HCT116 (cell line): ENCODE measurements around the gene AEBP1. TPM values are rescaled to one million over a fixed set of nuclear protein-coding genes. Genes with fewer than 3 reads are reported as not detected.

Experiments used
- ATAC-seq: fragments of 200-7000 bp; cut with Tn5 transposase; 2 replicates; pipeline ENCODE4 v1.9.1; 2020; ENCODE audit warnings: mild to moderate bottlenecking, moderate library complexity
- BruUV-seq: library from RNA; stranded (reverse); fragments of 400-500 nt; replicated peaks from 2 replicates; lab custom pipeline; 2021; lab: Mats Ljungman, UMichigan
- CTCF ChIA-PET: fragments of 300-600 bp; sonication (Branson Sonifier 250); formaldehyde crosslinking; loops from one replicate; lab custom pipeline; 2021; ENCODE audit warnings: antibody characterized with exemption; lab: Charles Lee
- POLR2A ChIA-PET: fragments of 300-600, 350-600 bp; sonication (Branson Sonifier 250); formaldehyde crosslinking; loops from one replicate; lab custom pipeline; 2021; ENCODE audit warnings: antibody characterized with exemption; lab: Charles Lee
- RAD21 ChIA-PET, 2 experiments: fragments of 300-600 bp; sonication (Branson Sonifier 250); formaldehyde crosslinking; loops; one replicate each; lab custom pipeline; 2023; ENCODE audit warnings: low total read pairs in 2 of 2; ENCODE audit not compliant: uncharacterized antibody in 2 of 2, unreplicated experiment in 2 of 2, low non-redundant PET in 1 of 2; lab: Charles Lee
- DNase-seq: peaks from one replicate; pipeline ENCODE4 v3.0.0-alpha.2; 2010; ENCODE audit warnings: low read depth, low spot score
- H2AFZ ChIP-seq: fragments of 200-600 bp; shearing (Covaris generic), sonication (generic); 2 replicates; pipeline ENCODE4 v1.6.1; 2017; ENCODE audit warnings: low read depth, mixed run types, mixed read lengths, antibody characterized with exemption, low read length; ENCODE audit not compliant: poor library complexity, severe bottlenecking
- H3K27ac ChIP-seq: 2 replicates; pipeline ENCODE4 v1.5.1; 2012; ENCODE audit warnings: low read depth, low read length
- H3K27me3 ChIP-seq: fragments of 200-600 bp; sonication (generic); 2 replicates; pipeline ENCODE4 v1.6.1; 2016; ENCODE audit warnings: mixed run types, low read length, mixed read lengths; ENCODE audit not compliant: insufficient read depth
- H3K36me3 ChIP-seq, 2 experiments: fragments of 200-500 bp in 1 of 2; fragments of 200-600 bp in 1 of 2; sonication (Bioruptor generic) in 1 of 2; sonication (generic) in 1 of 2; 2 replicates each; pipeline versions ENCODE4 v1.5.1 to v1.6.1; 2014 to 2016; ENCODE audit warnings: low read length in 2 of 2, inconsistent platforms in 1 of 2, mixed read lengths in 1 of 2, mixed run types in 1 of 2; ENCODE audit not compliant: insufficient read depth in 2 of 2, control insufficient read depth in 1 of 2
- H3K4me1 ChIP-seq, 2 experiments: fragments of 200-600 bp in 1 of 2; sonication (generic) in 1 of 2; 2 replicates each; pipeline versions ENCODE4 v1.5.1 to v1.6.1; 2012 to 2017; ENCODE audit warnings: low read length in 2 of 2, inconsistent platforms in 1 of 2, mild to moderate bottlenecking in 1 of 2, mixed read lengths in 1 of 2, mixed run types in 1 of 2, moderate library complexity in 1 of 2; ENCODE audit not compliant: insufficient read depth in 2 of 2, control insufficient read depth in 1 of 2
- H3K4me2 ChIP-seq: fragments of 200-600 bp; sonication (generic); 2 replicates; pipeline ENCODE4 v1.6.1; 2017; ENCODE audit warnings: mixed run types, low read length, mixed read lengths
- H3K4me3 ChIP-seq, 2 experiments: fragments of 200-600 bp in 1 of 2; sonication (generic) in 1 of 2; replicated peaks in 1 of 2; 2 replicates each; pipeline ENCODE4 v1.5.1; 2011 to 2016; ENCODE audit warnings: low read length in 2 of 2, control low read depth in 1 of 2, low read depth in 1 of 2, mild to moderate bottlenecking in 1 of 2, mixed read lengths in 1 of 2, mixed run types in 1 of 2
- H3K79me2 ChIP-seq: fragments of 200-600 bp; sonication (generic); 2 replicates; pipeline ENCODE4 v1.6.1; 2017; ENCODE audit warnings: mild to moderate bottlenecking, mixed run types, low read length, moderate library complexity, mixed read lengths; ENCODE audit not compliant: insufficient read depth
- H3K9ac ChIP-seq: fragments of 200-600 bp; sonication (generic); 2 replicates; pipeline ENCODE4 v1.6.1; 2016; ENCODE audit warnings: low read length, mixed read lengths
- H3K9me2 ChIP-seq: fragments of 200-600 bp; sonication (generic), shearing (Covaris generic); 2 replicates; pipeline ENCODE4 v1.6.1; 2017; ENCODE audit warnings: mixed run types, mild to moderate bottlenecking, moderate library complexity; ENCODE audit not compliant: insufficient read depth
- H3K9me3 ChIP-seq, 2 experiments: fragments of 200-500 bp in 1 of 2; fragments of 200-600 bp in 1 of 2; sonication (Bioruptor generic) in 1 of 2; sonication (generic) in 1 of 2; 2 replicates each; pipeline ENCODE4 v1.6.1; 2014 to 2017; ENCODE audit warnings: low read length in 2 of 2, mixed read lengths in 2 of 2, inconsistent platforms in 1 of 2, low read depth in 1 of 2, mild to moderate bottlenecking in 1 of 2, mixed run types in 1 of 2, moderate library complexity in 1 of 2; ENCODE audit not compliant: control insufficient read depth in 1 of 2, insufficient read depth in 1 of 2
- H4K20me1 ChIP-seq: fragments of 200-600 bp; sonication (generic), shearing (Covaris generic); 2 replicates; pipeline ENCODE4 v1.6.1; 2017; ENCODE audit warnings: mixed run types, mild to moderate bottlenecking, moderate library complexity; ENCODE audit not compliant: insufficient read depth
- ATF3 ChIP-seq: IDR thresholded peaks from 2 replicates; pipeline ENCODE4 v1.6.1; 2012
- CEBPB ChIP-seq: IDR thresholded peaks from 2 replicates; pipeline ENCODE4 v1.6.1; 2012; ENCODE audit warnings: low read depth
- EGR1 ChIP-seq: IDR thresholded peaks from 2 replicates; pipeline ENCODE4 v1.6.1; 2012; ENCODE audit warnings: low read depth
- ELF1 ChIP-seq: IDR thresholded peaks from 2 replicates; pipeline ENCODE4 v1.6.1; 2012; ENCODE audit warnings: low read depth, borderline replicate concordance
- EZH2 ChIP-seq: fragments of 200-600 bp; sonication (generic); IDR thresholded peaks from 2 replicates; pipeline ENCODE4 v1.6.1; 2017; ENCODE audit warnings: antibody characterized with exemption, mixed run types
- EZH2phosphoT487 ChIP-seq: fragments of 200-600 bp; IDR thresholded peaks from 2 replicates; pipeline ENCODE4 v1.6.1; 2018; ENCODE audit warnings: antibody characterized with exemption, borderline replicate concordance
- FOSL1 ChIP-seq: IDR thresholded peaks from 2 replicates; pipeline ENCODE4 v1.6.1; 2012; ENCODE audit warnings: low read depth
- JUND ChIP-seq: IDR thresholded peaks from 2 replicates; pipeline ENCODE4 v1.6.1; 2012
- POLR2AphosphoS5 ChIP-seq: IDR thresholded peaks from 2 replicates; pipeline ENCODE4 v1.6.1; 2011; ENCODE audit warnings: mild to moderate bottlenecking, low read depth, low read length, moderate library complexity
- RAD21 ChIP-seq: IDR thresholded peaks from 2 replicates; pipeline ENCODE4 v1.6.1; 2012; ENCODE audit warnings: low read depth, mild to moderate bottlenecking
- SRF ChIP-seq: IDR thresholded peaks from 2 replicates; pipeline ENCODE4 v1.6.1; 2012; ENCODE audit warnings: low read depth
- TCF7L2 ChIP-seq: IDR thresholded peaks from 2 replicates; pipeline ENCODE4 v1.7.0; 2011; ENCODE audit warnings: borderline replicate concordance, inconsistent platforms; ENCODE audit not compliant: insufficient read depth, insufficient read length; ENCODE audit errors: extremely low read depth
- YY1 ChIP-seq: IDR thresholded peaks from 2 replicates; pipeline ENCODE4 v1.6.1; 2011; ENCODE audit warnings: low read length, low read depth, moderate library complexity, mild to moderate bottlenecking; ENCODE audit not compliant: insufficient replicate concordance; ENCODE audit errors: extremely low read depth
- ZFX ChIP-seq: fragments of 450-650 bp; IDR thresholded peaks from 2 replicates; pipeline ENCODE4 v1.6.1; 2017
- intact Hi-C: fragments of 100-400 bp; cut with micrococcal nuclease; formaldehyde crosslinking; loops from 2 replicates; pipeline ENCODE4 v1.10.0; 2022
- total RNA-seq: library from RNA; stranded (reverse); gene quantifications from one replicate; pipeline ENCODE4 v1.2.1, GENCODE V29; 2021; ENCODE audit not compliant: unreplicated experiment
- TF ChIP-seq, protein P1 (sequence below): IDR thresholded peaks from 2 replicates; pipeline ENCODE4 v1.6.1; 2011; ENCODE audit warnings: mild to moderate bottlenecking, low read length, moderate library complexity; ENCODE audit not compliant: insufficient replicate concordance; ENCODE audit errors: extremely low read depth

Gene AEBP1
- total RNA-seq, 1 experiment from 2014 or later = 0.49 TPM

DNA sequence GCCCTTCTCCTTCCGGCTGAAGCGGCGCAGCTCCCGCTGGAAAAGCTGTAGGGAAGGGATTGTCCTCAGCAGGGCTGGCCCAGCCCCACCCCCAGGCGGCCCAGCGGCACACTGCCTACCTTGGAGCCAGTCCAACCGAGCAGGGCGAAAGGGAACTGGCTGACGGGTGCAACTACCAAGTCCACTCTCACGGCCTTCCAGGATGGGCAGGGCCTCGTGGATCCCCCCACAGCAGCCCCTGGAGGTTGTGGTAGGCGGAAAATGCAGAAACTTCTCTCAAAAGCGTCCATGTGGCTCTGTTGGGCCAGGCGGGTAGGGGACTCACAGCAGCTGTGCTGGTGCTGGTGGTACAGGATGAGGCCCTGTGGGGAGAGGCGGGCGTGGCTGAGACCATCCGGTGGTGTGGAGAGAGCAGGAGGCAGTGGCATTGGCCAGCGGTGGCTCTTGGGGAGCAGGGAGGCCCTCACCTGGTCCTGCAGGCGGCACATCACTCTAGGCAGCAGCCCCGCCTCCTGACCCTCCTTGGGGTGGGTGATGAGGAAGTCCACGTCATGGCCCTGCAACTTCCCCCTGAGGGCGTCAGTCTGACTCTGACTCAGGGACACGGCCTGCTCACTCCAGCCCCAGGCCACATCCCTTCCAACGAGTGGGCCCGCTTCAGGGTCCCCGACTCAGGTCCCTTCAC lies 30.3 kb upstream of the AEBP1 start:
- POLR2A ChIA-PET = no interaction called here
- TF ChIP-seq EZH2 (no peak), YY1 (no peak)
- no peak for DNase-seq
- CTCF ChIA-PET = no interaction called here
- peaks cover 9 to 28% of the 10 kb centered on the region in 2 experiments; a peak in 3 of 4 replicates for H3K36me3 ChIP-seq
- no peak overlapping the region for H3K4me2 ChIP-seq
- no peaks in the 10 kb centered on the region for H3K27me3 ChIP-seq
- intact Hi-C loops = no loop called here
- no peaks in the 10 kb centered on the region for H3K9me2 ChIP-seq
- ATAC-seq = no peak
- no peaks in the 10 kb centered on the region for H3K9me3 ChIP-seq
- H2AFZ ChIP-seq = no peak overlapping the region
- H3K4me3 ChIP-seq = no peak overlapping the region
- BruUV-seq = no TSS peak
- no peaks in the 10 kb centered on the region for H3K79me2 ChIP-seq
- no peaks in the 10 kb centered on the region for H4K20me1 ChIP-seq
- peaks cover 11 to 33% of the 10 kb centered on the region in 2 experiments for H3K4me1 ChIP-seq
- H3K9ac ChIP-seq = no peak overlapping the region
- RAD21 ChIA-PET = no interaction called here
- H3K27ac ChIP-seq = peak overlapping the region; percentile 22; the same call in 1 of the 2 replicates

GRCh38 chr7:44074349-44074695 lies 29.8 kb upstream of the AEBP1 start:
- H3K27ac ChIP-seq = no peak overlapping the region
- no peak overlapping the region for H3K4me3 ChIP-seq
- no peak overlapping the region for H3K9ac ChIP-seq
- no peaks in the 10 kb centered on the region for H3K9me3 ChIP-seq
- POLR2A ChIA-PET = no interaction called here
- ATAC-seq = no peak
- H3K36me3 ChIP-seq = peaks cover 14 to 30% of the 10 kb centered on the region in 2 experiments; a peak in 3 of 4 replicates
- intact Hi-C loops = no loop called here
- TF ChIP-seq EGR1 = no peak
- TF ChIP-seq TCF7L2 = no peak
- no peak for TF ChIP-seq SRF
- no peak for TF ChIP-seq ELF1
- no peak for TF ChIP-seq POLR2AphosphoS5
- no peak for TF ChIP-seq FOSL1
- no peak for TF ChIP-seq RAD21
- TF ChIP-seq CEBPB = no peak
- TF ChIP-seq ZFX = no peak
- TF ChIP-seq ATF3 = no peak
- TF ChIP-seq EZH2 = no peak
- TF ChIP-seq YY1 = no peak
- TF ChIP-seq, protein P1, sequence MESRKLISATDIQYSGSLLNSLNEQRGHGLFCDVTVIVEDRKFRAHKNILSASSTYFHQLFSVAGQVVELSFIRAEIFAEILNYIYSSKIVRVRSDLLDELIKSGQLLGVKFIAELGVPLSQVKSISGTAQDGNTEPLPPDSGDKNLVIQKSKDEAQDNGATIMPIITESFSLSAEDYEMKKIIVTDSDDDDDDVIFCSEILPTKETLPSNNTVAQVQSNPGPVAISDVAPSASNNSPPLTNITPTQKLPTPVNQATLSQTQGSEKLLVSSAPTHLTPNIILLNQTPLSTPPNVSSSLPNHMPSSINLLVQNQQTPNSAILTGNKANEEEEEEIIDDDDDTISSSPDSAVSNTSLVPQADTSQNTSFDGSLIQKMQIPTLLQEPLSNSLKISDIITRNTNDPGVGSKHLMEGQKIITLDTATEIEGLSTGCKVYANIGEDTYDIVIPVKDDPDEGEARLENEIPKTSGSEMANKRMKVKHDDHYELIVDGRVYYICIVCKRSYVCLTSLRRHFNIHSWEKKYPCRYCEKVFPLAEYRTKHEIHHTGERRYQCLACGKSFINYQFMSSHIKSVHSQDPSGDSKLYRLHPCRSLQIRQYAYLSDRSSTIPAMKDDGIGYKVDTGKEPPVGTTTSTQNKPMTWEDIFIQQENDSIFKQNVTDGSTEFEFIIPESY = no peak
- no peak for TF ChIP-seq EZH2phosphoT487
- TF ChIP-seq JUND = no peak
- BruUV-seq = no TSS peak
- RAD21 ChIA-PET = no interaction called here
- H3K9me2 ChIP-seq = no peaks in the 10 kb centered on the region
- H3K4me2 ChIP-seq = no peak overlapping the region
- no peak overlapping the region for H2AFZ ChIP-seq
- H3K4me1 ChIP-seq = peaks cover 11 to 33% of the 10 kb centered on the region in 2 experiments
- DNase-seq = no peak
- H3K27me3 ChIP-seq = no peaks in the 10 kb centered on the region
- H4K20me1 ChIP-seq = no peaks in the 10 kb centered on the region
- H3K79me2 ChIP-seq = no peaks in the 10 kb centered on the region
- CTCF ChIA-PET = no interaction called here
